ENCODE measurements around the gene C16orf90. TPM values are rescaled to one million over a fixed set of nuclear protein-coding genes. Genes with fewer than 3 reads are reported as not detected.

The C16orf90 gene
- total RNA-seq, 4 donors from 2014 or later, result not detected

GRCh38 chr16:3458852-3459361 lies 36.4 kb downstream of the C16orf90 start:
- peaks cover 69 to 74% of the 10 kb centered on the region in 2 donors for H3K4me1 ChIP-seq
- TF ChIP-seq POLR2A (IDR thresholded peaks at IDR 0.05) (no peak), CTCF (IDR thresholded peaks at IDR 0.05 in 4 of 5, conservative IDR thresholded peaks at IDR 0.05 in 1 of 5) (no peak)
- in situ Hi-C loops (cut with MboI; ENCODE audit: low sequenced_read_pairs in 4 of 4), result no loop called here
- DNase-seq (no peak), ATAC-seq (no peak)
- peak overlapping the region; percentile 94 to 99 (median 97) for H3K27ac ChIP-seq
- H3K27me3 ChIP-seq, result no peaks in the 10 kb centered on the region
- H3K4me3 ChIP-seq, result peak overlapping the region; percentile 73 to 93 (median 80)
- intact Hi-C loops (cut with DNase I; ENCODE audit: low total_unique reads), result loop anchor here (5.0 kb wide), 1 partner anchor 153 kb away; the partner anchor contains the start of gene SLX4
- H3K9me3 ChIP-seq, result no peaks in the 10 kb centered on the region
- no peaks in the 10 kb centered on the region for H3K36me3 ChIP-seq

GRCh38 chr16:3458278-3458851 lies 36.9 kb downstream of the C16orf90 start:
- DNase-seq (peak in 1 of 2 donors; percentile 35), ATAC-seq (peak in 1 of 2 donors; percentile 3)
- Histone ChIP-seq H3K36me3 (no peaks in the 10 kb centered on the region), H3K27me3 (no peaks in the 10 kb centered on the region), H3K9me3 (no peaks in the 10 kb centered on the region), H3K4me3 (peak overlapping the region; percentile 73 to 93 (median 80)), H3K27ac (peak overlapping the region; percentile 94 to 99 (median 97)), H3K4me1 (peaks cover 65 to 69% of the 10 kb centered on the region in 2 donors)
- intact Hi-C loops (cut with DNase I; ENCODE audit: low total_unique reads), result loop anchor here (5.0 kb wide), 1 partner anchor 154 kb away; the partner anchor contains the start of gene SLX4
- in situ Hi-C loops (cut with MboI; ENCODE audit: low sequenced_read_pairs in 4 of 4), result no loop called here
- TF ChIP-seq POLR2A (IDR thresholded peaks at IDR 0.05), result no peak
- TF ChIP-seq CTCF (IDR thresholded peaks at IDR 0.05 in 4 of 5, conservative IDR thresholded peaks at IDR 0.05 in 1 of 5), result no peak

GRCh38 chr16:3457434-3458252 lies 37.6 kb downstream of the C16orf90 start:
- no peaks in the 10 kb centered on the region for H3K9me3 ChIP-seq
- intact Hi-C loops (cut with DNase I; ENCODE audit: low total_unique reads), result loop anchor here (1.0 to 5.0 kb wide), 8 partner anchors 15 to 307 kb away; partner anchors contain the start of genes CLUAP1, NAA60, SLX4 and TIGD7
- peak overlapping the region; percentile 94 to 99 (median 97) for H3K27ac ChIP-seq
- no peaks in the 10 kb centered on the region for H3K36me3 ChIP-seq
- H3K4me3 ChIP-seq, result peak overlapping the region; percentile 73 to 93 (median 80)
- DNase-seq, result peak; percentile 86 to 95
- H3K27me3 ChIP-seq, result no peaks in the 10 kb centered on the region
- ATAC-seq, result peak; percentile 86 to 87
- in situ Hi-C loops (cut with MboI; ENCODE audit: low sequenced_read_pairs in 4 of 4), result no loop called here
- TF ChIP-seq CTCF (IDR thresholded peaks at IDR 0.05 in 4 of 5, conservative IDR thresholded peaks at IDR 0.05 in 1 of 5), result peak in 4 of 5 experiments; percentile 16 to 71 (median 50)
- TF ChIP-seq POLR2A (IDR thresholded peaks at IDR 0.05), result peak; percentile 48 to 66
- H3K4me1 ChIP-seq, result peaks cover 60 to 67% of the 10 kb centered on the region in 2 donors

- Histone ChIP-seq H3K27ac (peak overlapping the region; percentile 94 to 99 (median 97)), H3K4me3 (no peak overlapping the region), H3K9me3 (no peaks in the 10 kb centered on the region), H3K27me3 (no peaks in the 10 kb centered on the region), H3K36me3 (no peaks in the 10 kb centered on the region), H3K4me1 (peaks cover 30 to 40% of the 10 kb centered on the region in 2 donors)
- in situ Hi-C loops (cut with MboI; ENCODE audit: low sequenced_read_pairs in 4 of 4), result no loop called here
- TF ChIP-seq POLR2A (IDR thresholded peaks at IDR 0.05), result no peak
- no peak for TF ChIP-seq CTCF (IDR thresholded peaks at IDR 0.05 in 4 of 5, conservative IDR thresholded peaks at IDR 0.05 in 1 of 5)
- DNase-seq, result no peak
- no peak for ATAC-seq
- intact Hi-C loops (cut with DNase I; ENCODE audit: low total_unique reads), result loop anchor here (5.0 kb wide), 1 partner anchor 158 kb away; the partner anchor contains the start of gene SLX4
Measured at GRCh38 chr16:3454631-3455147, 40.6 kb downstream of the C16orf90 start.

All from gastrocnemius medialis (tissue), 4 donors.